SK-N-SH treated with all-trans-retinoic acid at 6 μM for 48 hours (cell line): Measurements from ENCODE around the gene CNEP1R1.
A peak's percentile ranks its signal among the peaks of the same experiment; 100 is the strongest.

Experiments used
- ATAC-seq: fragments of 200-7000 bp; cut with Tn5 transposase; 3 replicates; pipeline ENCODE4 v1.9.1; 2020; ENCODE audit warnings: mild to moderate bottlenecking, moderate library complexity
- ARNTL ChIP-seq: fragments of 450-650 bp; formaldehyde crosslinking; IDR thresholded peaks from 2 replicates; pipeline ENCODE4 v1.5.0; 2020; ENCODE audit warnings: low read depth, mild to moderate bottlenecking, moderate library complexity, borderline replicate concordance
- BACH2 ChIP-seq: fragments of 250-450 bp; sonication (Bioruptor Pico); IDR thresholded peaks from 2 replicates; pipeline ENCODE4 v1.9.0; 2021; ENCODE audit warnings: mild to moderate bottlenecking, borderline replicate concordance
- CSDC2 ChIP-seq: fragments of 250-450 bp; sonication (Bioruptor Pico); IDR thresholded peaks from 2 replicates; pipeline ENCODE4 v1.5.0; 2020; ENCODE audit warnings: mild to moderate bottlenecking, moderate library complexity
- ESRRG ChIP-seq: fragments of 250-450 bp; sonication (Bioruptor Pico); IDR thresholded peaks from 2 replicates; pipeline ENCODE4 v1.6.1; 2021; ENCODE audit warnings: mild to moderate bottlenecking
- GLIS3 ChIP-seq: fragments of 250-450 bp; sonication (Bioruptor Pico); IDR thresholded peaks from 2 replicates; pipeline ENCODE4 v1.5.0; 2020; ENCODE audit warnings: mild to moderate bottlenecking, moderate library complexity
- ISL1 ChIP-seq: fragments of 250-450 bp; sonication (Bioruptor Pico); IDR thresholded peaks from 2 replicates; pipeline ENCODE4 v2.1.2; 2022; ENCODE audit warnings: mild to moderate bottlenecking, moderate library complexity
- OSR1 ChIP-seq: fragments of 250-450 bp; sonication (Bioruptor Pico); IDR thresholded peaks from 2 replicates; pipeline ENCODE4 v1.8.0; 2022; ENCODE audit warnings: moderate library complexity, mild to moderate bottlenecking, inconsistent platforms
- PPARA ChIP-seq: fragments of 250-450 bp; sonication (Bioruptor Pico); IDR thresholded peaks from 2 replicates; pipeline ENCODE4 v1.5.0; 2020; ENCODE audit warnings: mild to moderate bottlenecking, borderline replicate concordance
- RARB ChIP-seq: fragments of 250-450 bp; sonication (Bioruptor Pico); IDR thresholded peaks from 2 replicates; pipeline ENCODE4 v1.8.0; 2021; ENCODE audit warnings: mild to moderate bottlenecking, moderate library complexity
- SNAI2 ChIP-seq: fragments of 250-450 bp; sonication (Bioruptor Pico); IDR thresholded peaks from 2 replicates; pipeline ENCODE4 v1.5.0; 2020; ENCODE audit warnings: mild to moderate bottlenecking, moderate library complexity
- TCF4 ChIP-seq: fragments of 250-450 bp; sonication (Bioruptor Pico); IDR thresholded peaks from 2 replicates; pipeline ENCODE4 v1.8.0; 2021; ENCODE audit warnings: mild to moderate bottlenecking, moderate library complexity, borderline replicate concordance
- TOX ChIP-seq: fragments of 250-450 bp; sonication (Bioruptor Pico); IDR thresholded peaks from 2 replicates; pipeline ENCODE4 v1.8.0; 2021; ENCODE audit warnings: mild to moderate bottlenecking, moderate library complexity, borderline replicate concordance
- ZC3H10 ChIP-seq: fragments of 250-450 bp; sonication (Bioruptor Pico); IDR thresholded peaks from 2 replicates; pipeline ENCODE4 v1.5.1; 2021; ENCODE audit warnings: mild to moderate bottlenecking, moderate library complexity
- ZFP3 ChIP-seq: fragments of 250-450 bp; sonication (Bioruptor Pico); IDR thresholded peaks from 2 replicates; pipeline ENCODE4 v1.5.0; 2020; ENCODE audit warnings: mild to moderate bottlenecking, moderate library complexity
- ZFP30 ChIP-seq: fragments of 450-650 bp; formaldehyde crosslinking; IDR thresholded peaks from 2 replicates; pipeline ENCODE4 v1.5.0; 2022; ENCODE audit warnings: mild to moderate bottlenecking, moderate library complexity
- ZNF565 ChIP-seq: fragments of 450-650 bp; formaldehyde crosslinking; conservative IDR thresholded peaks from 2 replicates; pipeline ENCODE4 v1.5.0; 2020; ENCODE audit warnings: low read depth, mild to moderate bottlenecking, moderate library complexity
- ZNF8 ChIP-seq: fragments of 450-650 bp; formaldehyde crosslinking; IDR thresholded peaks from 2 replicates; pipeline ENCODE4 v1.5.0; 2020; ENCODE audit warnings: mild to moderate bottlenecking, moderate library complexity
- TF ChIP-seq, protein P1 (sequence below): fragments of 250-450 bp; sonication (Bioruptor Pico); IDR thresholded peaks from 2 replicates; pipeline ENCODE4 v1.5.1; 2020; ENCODE audit warnings: low read depth, mild to moderate bottlenecking, moderate library complexity
- TF ChIP-seq, protein P2 (sequence below): fragments of 250-450 bp; sonication (Bioruptor Pico); IDR thresholded peaks from 2 replicates; pipeline ENCODE4 v1.8.0; 2021; ENCODE audit warnings: low read depth, mild to moderate bottlenecking, moderate library complexity, borderline replicate concordance
- TF ChIP-seq, protein P3 (sequence below): fragments of 250-450 bp; sonication (Bioruptor Pico); IDR thresholded peaks from 2 replicates; pipeline ENCODE4 v1.5.0; 2020; ENCODE audit warnings: mild to moderate bottlenecking, moderate library complexity
- TF ChIP-seq, protein P4 (sequence below): fragments of 250-450 bp; sonication (Bioruptor Pico); IDR thresholded peaks from 2 replicates; pipeline ENCODE4 v1.8.0; 2020; ENCODE audit warnings: mild to moderate bottlenecking, moderate library complexity, borderline replicate concordance

Gene CNEP1R1

DNA sequence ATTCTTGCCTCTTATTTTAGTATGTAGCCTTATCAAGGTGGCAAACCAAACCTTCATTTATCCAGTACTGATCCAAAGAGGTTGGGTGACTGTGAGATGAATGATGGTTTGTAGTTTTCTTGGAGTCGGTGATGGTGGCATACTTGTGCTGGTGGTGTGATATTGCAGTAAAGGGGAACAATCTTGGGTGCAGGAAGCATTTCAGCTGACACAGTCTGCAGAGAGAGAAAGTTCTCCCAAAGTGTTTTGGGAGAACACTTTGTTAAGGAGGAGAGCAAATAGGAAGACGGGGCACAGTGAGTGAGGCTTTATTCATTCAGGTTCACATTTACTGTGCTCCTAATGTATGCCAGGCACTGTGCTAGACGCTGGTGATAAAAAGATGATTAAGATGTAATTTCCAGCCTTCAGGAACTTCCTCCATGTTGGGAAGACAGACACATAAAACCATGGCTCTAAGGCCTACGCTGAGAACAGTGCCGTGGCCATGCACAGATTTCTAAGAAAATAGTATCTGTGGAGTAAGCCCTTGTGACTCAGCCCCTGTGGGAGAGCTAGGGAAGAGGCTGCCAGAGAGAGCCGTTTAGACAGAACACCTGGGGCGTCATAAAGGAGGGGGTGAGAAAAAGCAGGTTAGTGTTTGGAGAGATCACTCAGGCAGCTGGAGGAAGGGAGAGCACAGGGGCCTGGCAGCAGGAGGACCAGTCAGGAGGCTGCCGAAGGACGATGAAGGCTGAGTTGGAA, 54.5 kb downstream of the CNEP1R1 start (continued):
- TF ChIP-seq, protein P1, sequence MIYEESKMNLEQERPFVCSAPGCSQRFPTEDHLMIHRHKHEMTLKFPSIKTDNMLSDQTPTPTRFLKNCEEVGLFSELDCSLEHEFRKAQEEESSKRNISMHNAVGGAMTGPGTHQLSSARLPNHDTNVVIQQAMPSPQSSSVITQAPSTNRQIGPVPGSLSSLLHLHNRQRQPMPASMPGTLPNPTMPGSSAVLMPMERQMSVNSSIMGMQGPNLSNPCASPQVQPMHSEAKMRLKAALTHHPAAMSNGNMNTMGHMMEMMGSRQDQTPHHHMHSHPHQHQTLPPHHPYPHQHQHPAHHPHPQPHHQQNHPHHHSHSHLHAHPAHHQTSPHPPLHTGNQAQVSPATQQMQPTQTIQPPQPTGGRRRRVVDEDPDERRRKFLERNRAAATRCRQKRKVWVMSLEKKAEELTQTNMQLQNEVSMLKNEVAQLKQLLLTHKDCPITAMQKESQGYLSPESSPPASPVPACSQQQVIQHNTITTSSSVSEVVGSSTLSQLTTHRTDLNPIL (CRISPR knock-in tag), result no peak

DNA sequence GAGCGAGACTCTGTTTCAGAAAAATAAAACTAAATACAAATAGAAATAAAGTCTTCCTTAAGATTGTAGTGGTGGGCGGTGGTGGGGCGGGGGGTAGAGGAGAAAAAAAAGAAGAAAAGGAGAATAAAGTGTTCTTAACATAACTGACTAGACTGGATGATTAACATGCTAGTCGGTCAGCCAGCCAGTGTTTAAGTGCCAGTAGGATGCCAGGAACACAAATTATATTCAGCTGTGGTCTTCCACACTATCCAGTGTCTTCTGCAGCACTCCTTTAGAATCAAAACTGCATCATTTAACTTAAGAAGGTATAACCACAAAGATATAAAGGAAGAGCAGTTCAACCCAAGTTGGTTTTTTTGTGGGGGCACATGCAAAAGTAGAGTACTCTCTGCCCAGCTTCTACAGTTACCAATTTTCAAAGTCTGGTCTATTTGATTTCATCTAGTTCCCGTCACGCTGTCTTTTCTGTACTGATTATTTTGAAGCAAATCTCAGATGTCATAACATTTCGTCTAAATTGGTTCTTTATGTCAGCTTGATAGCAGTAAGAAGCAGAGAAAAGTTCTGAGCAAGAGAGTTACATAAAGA, 56.5 kb downstream of the CNEP1R1 start:
- TF ChIP-seq GLIS3 (CRISPR knock-in tag), result no peak
- TF ChIP-seq TOX (CRISPR knock-in tag), result no peak
- TF ChIP-seq, protein P2, sequence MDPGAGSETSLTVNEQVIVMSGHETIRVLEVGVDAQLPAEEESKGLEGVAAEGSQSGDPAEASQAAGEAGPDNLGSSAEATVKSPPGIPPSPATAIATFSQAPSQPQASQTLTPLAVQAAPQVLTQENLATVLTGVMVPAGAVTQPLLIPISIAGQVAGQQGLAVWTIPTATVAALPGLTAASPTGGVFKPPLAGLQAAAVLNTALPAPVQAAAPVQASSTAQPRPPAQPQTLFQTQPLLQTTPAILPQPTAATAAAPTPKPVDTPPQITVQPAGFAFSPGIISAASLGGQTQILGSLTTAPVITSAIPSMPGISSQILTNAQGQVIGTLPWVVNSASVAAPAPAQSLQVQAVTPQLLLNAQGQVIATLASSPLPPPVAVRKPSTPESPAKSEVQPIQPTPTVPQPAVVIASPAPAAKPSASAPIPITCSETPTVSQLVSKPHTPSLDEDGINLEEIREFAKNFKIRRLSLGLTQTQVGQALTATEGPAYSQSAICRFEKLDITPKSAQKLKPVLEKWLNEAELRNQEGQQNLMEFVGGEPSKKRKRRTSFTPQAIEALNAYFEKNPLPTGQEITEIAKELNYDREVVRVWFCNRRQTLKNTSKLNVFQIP, result no peak
- TF ChIP-seq SNAI2, result no peak
- TF ChIP-seq ISL1 (CRISPR knock-in tag), result no peak
- TF ChIP-seq ZFP3 (CRISPR knock-in tag), result no peak
- no peak for TF ChIP-seq PPARA
- TF ChIP-seq ESRRG (CRISPR knock-in tag), result no peak
- no peak for TF ChIP-seq ZFP30 (CRISPR knock-in tag)
- TF ChIP-seq CSDC2 (CRISPR knock-in tag), result no peak
- TF ChIP-seq OSR1, result no peak
- no peak for TF ChIP-seq BACH2 (CRISPR knock-in tag)
- TF ChIP-seq, protein P3, sequence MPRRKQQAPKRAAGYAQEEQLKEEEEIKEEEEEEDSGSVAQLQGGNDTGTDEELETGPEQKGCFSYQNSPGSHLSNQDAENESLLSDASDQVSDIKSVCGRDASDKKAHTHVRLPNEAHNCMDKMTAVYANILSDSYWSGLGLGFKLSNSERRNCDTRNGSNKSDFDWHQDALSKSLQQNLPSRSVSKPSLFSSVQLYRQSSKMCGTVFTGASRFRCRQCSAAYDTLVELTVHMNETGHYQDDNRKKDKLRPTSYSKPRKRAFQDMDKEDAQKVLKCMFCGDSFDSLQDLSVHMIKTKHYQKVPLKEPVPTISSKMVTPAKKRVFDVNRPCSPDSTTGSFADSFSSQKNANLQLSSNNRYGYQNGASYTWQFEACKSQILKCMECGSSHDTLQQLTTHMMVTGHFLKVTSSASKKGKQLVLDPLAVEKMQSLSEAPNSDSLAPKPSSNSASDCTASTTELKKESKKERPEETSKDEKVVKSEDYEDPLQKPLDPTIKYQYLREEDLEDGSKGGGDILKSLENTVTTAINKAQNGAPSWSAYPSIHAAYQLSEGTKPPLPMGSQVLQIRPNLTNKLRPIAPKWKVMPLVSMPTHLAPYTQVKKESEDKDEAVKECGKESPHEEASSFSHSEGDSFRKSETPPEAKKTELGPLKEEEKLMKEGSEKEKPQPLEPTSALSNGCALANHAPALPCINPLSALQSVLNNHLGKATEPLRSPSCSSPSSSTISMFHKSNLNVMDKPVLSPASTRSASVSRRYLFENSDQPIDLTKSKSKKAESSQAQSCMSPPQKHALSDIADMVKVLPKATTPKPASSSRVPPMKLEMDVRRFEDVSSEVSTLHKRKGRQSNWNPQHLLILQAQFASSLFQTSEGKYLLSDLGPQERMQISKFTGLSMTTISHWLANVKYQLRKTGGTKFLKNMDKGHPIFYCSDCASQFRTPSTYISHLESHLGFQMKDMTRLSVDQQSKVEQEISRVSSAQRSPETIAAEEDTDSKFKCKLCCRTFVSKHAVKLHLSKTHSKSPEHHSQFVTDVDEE (CRISPR knock-in tag), result no peak
- no peak for TF ChIP-seq ZNF565
- no peak for TF ChIP-seq RARB
- TF ChIP-seq ZC3H10, result no peak
- no peak for TF ChIP-seq ZNF8
- TF ChIP-seq, protein P1 (CRISPR knock-in tag), result no peak
- no peak for TF ChIP-seq TCF4 (CRISPR knock-in tag)
- ATAC-seq, result peak; percentile 71

DNA sequence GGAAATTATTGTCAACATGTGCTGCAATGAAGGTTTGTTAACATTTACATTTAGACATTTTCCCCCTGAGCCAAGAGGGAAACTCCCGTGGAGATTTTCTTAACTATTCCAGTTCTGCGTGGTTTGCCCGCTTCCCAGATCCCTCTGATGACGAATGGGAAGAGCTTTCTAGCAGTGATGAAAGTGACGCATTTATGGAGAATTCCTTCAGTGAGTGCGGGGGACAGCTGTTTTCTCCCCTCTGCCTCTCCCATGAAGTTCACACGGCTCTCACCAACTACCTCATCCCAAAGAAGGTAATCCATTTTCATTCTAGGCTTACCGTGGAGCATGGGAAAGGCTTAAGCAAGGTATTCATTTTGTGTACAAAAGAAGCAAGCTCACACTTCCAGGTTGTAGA, 59.0 kb downstream of the CNEP1R1 start:
- no peak for ATAC-seq
- no peak for TF ChIP-seq OSR1
- TF ChIP-seq ARNTL, result no peak
- TF ChIP-seq, protein P4, sequence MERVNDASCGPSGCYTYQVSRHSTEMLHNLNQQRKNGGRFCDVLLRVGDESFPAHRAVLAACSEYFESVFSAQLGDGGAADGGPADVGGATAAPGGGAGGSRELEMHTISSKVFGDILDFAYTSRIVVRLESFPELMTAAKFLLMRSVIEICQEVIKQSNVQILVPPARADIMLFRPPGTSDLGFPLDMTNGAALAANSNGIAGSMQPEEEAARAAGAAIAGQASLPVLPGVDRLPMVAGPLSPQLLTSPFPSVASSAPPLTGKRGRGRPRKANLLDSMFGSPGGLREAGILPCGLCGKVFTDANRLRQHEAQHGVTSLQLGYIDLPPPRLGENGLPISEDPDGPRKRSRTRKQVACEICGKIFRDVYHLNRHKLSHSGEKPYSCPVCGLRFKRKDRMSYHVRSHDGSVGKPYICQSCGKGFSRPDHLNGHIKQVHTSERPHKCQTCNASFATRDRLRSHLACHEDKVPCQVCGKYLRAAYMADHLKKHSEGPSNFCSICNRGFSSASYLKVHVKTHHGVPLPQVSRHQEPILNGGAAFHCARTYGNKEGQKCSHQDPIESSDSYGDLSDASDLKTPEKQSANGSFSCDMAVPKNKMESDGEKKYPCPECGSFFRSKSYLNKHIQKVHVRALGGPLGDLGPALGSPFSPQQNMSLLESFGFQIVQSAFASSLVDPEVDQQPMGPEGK (CRISPR knock-in tag), result no peak
- no peak for TF ChIP-seq TCF4 (CRISPR knock-in tag)
- no peak for TF ChIP-seq ISL1 (CRISPR knock-in tag)
- TF ChIP-seq, protein P1 (CRISPR knock-in tag), result no peak
